Bronchial epithelial cell (primary cell): ENCODE data around the gene SLC23A1. TPM values are rescaled to one million over a fixed set of nuclear protein-coding genes. Genes with fewer than 3 reads are reported as not detected.
A peak's percentile ranks its signal among the peaks of the same experiment; 100 is the strongest.
"Not testable (repeated sequence)": the region's sequence is repeated elsewhere in the genome, so short reads cannot be mapped to it uniquely, and the experiment has no call there.

Source experiments
- DNase-seq: peaks from one replicate; pipeline ENCODE4 v3.0.0-alpha.2; 2010; ENCODE audit warnings: low read depth
- FAIRE-seq: peaks from 2 replicates; lab custom pipeline; 2011; peaks lifted over from hg19 to GRCh38; lab: Jason Lieb, UNC
- H3K27me3 ChIP-seq: 2 replicates; pipeline ENCODE4 v1.5.1; 2011; ENCODE audit warnings: low read length; ENCODE audit not compliant: control insufficient read depth, insufficient read depth
- H3K36me3 ChIP-seq: 2 replicates; pipeline ENCODE4 v1.5.1; 2011; ENCODE audit warnings: low read length; ENCODE audit not compliant: control insufficient read depth, insufficient read depth
- H3K4me3 ChIP-seq: 2 replicates; pipeline ENCODE4 v1.5.1; 2011; ENCODE audit warnings: mild to moderate bottlenecking, low read depth, low read length, control low read depth
- CTCF ChIP-seq: IDR thresholded peaks from 2 replicates; pipeline ENCODE4 v1.5.1; 2011; ENCODE audit warnings: mild to moderate bottlenecking, moderate library complexity, low read length, control low read depth, inconsistent platforms; ENCODE audit not compliant: insufficient read depth, severe bottlenecking
- total RNA-seq: library from RNA; depleted of rRNA; stranded (reverse); fragments of >200 nt; gene quantifications from 2 replicates; pipeline ENCODE4 v1.2.1, GENCODE V29; 2014

Gene SLC23A1
- total RNA-seq, 1 donor from 2014 or later: not detected

GRCh38 chr5:139387611-139388197, 4.6 kb upstream of the SLC23A1 start:
- TF ChIP-seq CTCF: no peak
- Histone ChIP-seq H3K36me3 (no peaks in the 10 kb centered on the region), H3K27me3 (no peaks in the 10 kb centered on the region), H3K4me3 (no peak overlapping the region)
- FAIRE-seq (no peak), DNase-seq (no peak)

- FAIRE-seq, DNase-seq, H3K4me3 ChIP-seq, H3K36me3 ChIP-seq, H3K27me3 ChIP-seq: not testable (repeated sequence)
These were observed 3.9 kb upstream of the SLC23A1 start for GRCh38 chr5:139386956-139387355.

GRCh38 chr5:139386050-139386438, 2.9 kb upstream of the SLC23A1 start:
- FAIRE-seq (no peak), DNase-seq (peak; percentile 86)
- Histone ChIP-seq H3K27me3 (no peaks in the 10 kb centered on the region), H3K36me3 (no peaks in the 10 kb centered on the region), H3K4me3 (no peak overlapping the region)
- no peak for TF ChIP-seq CTCF

GRCh38 chr5:139385061-139386049, 2.3 kb upstream of the SLC23A1 start:
- no peak overlapping the region for H3K4me3 ChIP-seq
- no peak for FAIRE-seq
- no peaks in the 10 kb centered on the region for H3K36me3 ChIP-seq
- TF ChIP-seq CTCF: peak; percentile 16
- H3K27me3 ChIP-seq: no peaks in the 10 kb centered on the region
- no peak for DNase-seq

- no peak for FAIRE-seq
- Histone ChIP-seq H3K36me3 (no peaks in the 10 kb centered on the region), H3K27me3 (no peaks in the 10 kb centered on the region), H3K4me3 (no peak overlapping the region)
- TF ChIP-seq CTCF: no peak
- DNase-seq: no peak
These were observed 1.5 kb upstream of the SLC23A1 start for GRCh38 chr5:139384591-139385051.

- Histone ChIP-seq H3K4me3 (no peak overlapping the region), H3K27me3 (no peaks in the 10 kb centered on the region), H3K36me3 (no peaks in the 10 kb centered on the region)
- TF ChIP-seq CTCF: no peak
- DNase-seq (no peak), FAIRE-seq (no peak)
These were observed 995 bp upstream of the SLC23A1 start for GRCh38 chr5:139383993-139384590.
